Thymus (tissue), 11 donors: ENCODE measurements around the gene NNAT. TPM values are rescaled to one million over a fixed set of nuclear protein-coding genes. Genes with fewer than 3 reads are reported as not detected.

Experiments
- DNase-seq, 9 donors: peaks; one replicate each; pipeline ENCODE4 v3.0.0-alpha.2; 2013; ENCODE audit warnings: low spot score in 9 of 9, low read depth in 6 of 9, missing footprints in 1 of 9
- H3K27ac ChIP-seq, 2 donors: one replicate each; pipeline ENCODE4 v1.5.1; 2013; ENCODE audit warnings: control low read depth in 1 of 2, low read depth in 1 of 2, low read length in 1 of 2, mild to moderate bottlenecking in 1 of 2, moderate library complexity in 1 of 2
- H3K27me3 ChIP-seq, 2 donors: one replicate each; pipeline ENCODE4 v1.5.1; 2013; ENCODE audit warnings: low read length in 1 of 2; ENCODE audit not compliant: control insufficient read depth in 2 of 2, insufficient read depth in 1 of 2
- H3K36me3 ChIP-seq, 2 donors: one replicate each; pipeline ENCODE4 v1.5.1; 2013; ENCODE audit warnings: low read length in 1 of 2, mild to moderate bottlenecking in 1 of 2, moderate library complexity in 1 of 2; ENCODE audit not compliant: control insufficient read depth in 2 of 2, insufficient read depth in 2 of 2
- H3K4me1 ChIP-seq, 2 donors: one replicate each; pipeline ENCODE4 v1.5.1; 2013; ENCODE audit warnings: low read length in 2 of 2; ENCODE audit not compliant: control insufficient read depth in 2 of 2, insufficient read depth in 2 of 2
- H3K4me3 ChIP-seq, 2 donors: one replicate each; pipeline ENCODE4 v1.5.1; 2013; ENCODE audit warnings: low read length in 2 of 2, control low read depth in 1 of 2, mild to moderate bottlenecking in 1 of 2
- H3K9me3 ChIP-seq, 2 donors: one replicate each; pipeline ENCODE4 v1.5.1; 2013; ENCODE audit warnings: low read length in 1 of 2, mild to moderate bottlenecking in 1 of 2; ENCODE audit not compliant: control insufficient read depth in 2 of 2, insufficient read depth in 1 of 2
- WGBS: extraction: QIAGEN DNeasy Blood & Tissue Kit; methylation state at CpG from one replicate; pipeline ENCODE4 v1.1.7; 2013; 5-methylcytosine and 5-hydroxymethylcytosine counted together
- polyA plus RNA-seq: library from polyadenylated mRNA; stranded (reverse); fragments of 200-250 nt; gene quantifications from one replicate; pipeline ENCODE4 v1.2.3, GENCODE V29; 2013
- total RNA-seq: library from RNA; stranded (reverse); fragments of 120-200 nt; gene quantifications from one replicate; pipeline ENCODE4 v1.2.4, GENCODE V29; 2013
- donor health status: healthy.

Gene NNAT
- total and polyA plus RNA-seq, 2 donors: 16.1 to 19.9 TPM

- 96% methylated on average over 8 of the region's 8 CpGs for WGBS
- Histone ChIP-seq H3K36me3 (peaks cover 0 to 4% of the 10 kb centered on the region in 2 donors), H3K4me3 (no peak overlapping the region), H3K9me3 (no peaks in the 10 kb centered on the region), H3K4me1 (no peaks in the 10 kb centered on the region), H3K27me3 (no peaks in the 10 kb centered on the region), H3K27ac (no peak overlapping the region)
- no peak for DNase-seq
Measured at GRCh38 chr20:37494301-37494700, 26.7 kb upstream of the NNAT start.

GRCh38 chr20:37494796-37495195 lies 26.3 kb upstream of the NNAT start:
- 95% methylated on average over 5 of the region's 5 CpGs for WGBS
- no peaks in the 10 kb centered on the region for H3K9me3 ChIP-seq
- no peak overlapping the region for H3K27ac ChIP-seq
- DNase-seq: no peak
- H3K4me1 ChIP-seq: no peaks in the 10 kb centered on the region
- H3K4me3 ChIP-seq: no peak overlapping the region
- H3K27me3 ChIP-seq: no peaks in the 10 kb centered on the region
- peaks cover 0 to 4% of the 10 kb centered on the region in 2 donors for H3K36me3 ChIP-seq

- no peak for DNase-seq
- WGBS: 95% methylated on average over 2 of the region's 2 CpGs
- Histone ChIP-seq H3K36me3 (peaks cover 0 to 4% of the 10 kb centered on the region in 2 donors), H3K27me3 (no peaks in the 10 kb centered on the region), H3K4me3 (no peak overlapping the region), H3K9me3 (no peaks in the 10 kb centered on the region), H3K4me1 (no peaks in the 10 kb centered on the region), H3K27ac (no peak overlapping the region)
Measured at GRCh38 chr20:37498066-37498665, 22.9 kb upstream of the NNAT start.

GRCh38 chr20:37500311-37500710 lies 20.7 kb upstream of the NNAT start:
- Histone ChIP-seq H3K4me1 (no peaks in the 10 kb centered on the region), H3K36me3 (peaks cover 0 to under 1% of the 10 kb centered on the region in 2 donors), H3K9me3 (no peaks in the 10 kb centered on the region), H3K27ac (no peak overlapping the region), H3K4me3 (no peak overlapping the region), H3K27me3 (no peaks in the 10 kb centered on the region)
- DNase-seq: no peak
- 99% methylated on average over 7 of the region's 7 CpGs for WGBS

- 97% methylated on average over 7 of the region's 7 CpGs for WGBS
- DNase-seq: no peak
Measured at GRCh38 chr20:37501940-37502339, 19.1 kb upstream of the NNAT start.

GRCh38 chr20:37502654-37503053 lies 18.4 kb upstream of the NNAT start:
- DNase-seq: no peak
- H3K27ac ChIP-seq: no peak overlapping the region
- H3K4me3 ChIP-seq: no peak overlapping the region
- H3K4me1 ChIP-seq: no peaks in the 10 kb centered on the region
- no peaks in the 10 kb centered on the region for H3K36me3 ChIP-seq
- WGBS: 97% methylated on average over 2 of the region's 2 CpGs
- no peaks in the 10 kb centered on the region for H3K9me3 ChIP-seq
- no peaks in the 10 kb centered on the region for H3K27me3 ChIP-seq

More at GRCh38 chr20:37501940-37502339, 19.1 kb upstream of the NNAT start:
- Histone ChIP-seq H3K4me3 (no peak overlapping the region), H3K27me3 (no peaks in the 10 kb centered on the region), H3K36me3 (no peaks in the 10 kb centered on the region), H3K27ac (no peak overlapping the region), H3K4me1 (no peaks in the 10 kb centered on the region), H3K9me3 (no peaks in the 10 kb centered on the region)

- H3K27me3 ChIP-seq: no peaks in the 10 kb centered on the region
- no peak for DNase-seq
- no peak overlapping the region for H3K27ac ChIP-seq
- no peaks in the 10 kb centered on the region for H3K9me3 ChIP-seq
- H3K36me3 ChIP-seq: no peaks in the 10 kb centered on the region
- H3K4me1 ChIP-seq: no peaks in the 10 kb centered on the region
- H3K4me3 ChIP-seq: no peak overlapping the region
- WGBS: 90% methylated on average over 3 of the region's 3 CpGs
Measured at GRCh38 chr20:37503256-37503927, 17.7 kb upstream of the NNAT start.

- Histone ChIP-seq H3K27ac (no peak overlapping the region), H3K36me3 (no peaks in the 10 kb centered on the region), H3K4me3 (no peak overlapping the region), H3K9me3 (no peaks in the 10 kb centered on the region), H3K27me3 (no peaks in the 10 kb centered on the region), H3K4me1 (no peaks in the 10 kb centered on the region)
- 64% methylated on average over 3 of the region's 3 CpGs for WGBS
- no peak for DNase-seq
Measured at GRCh38 chr20:37504404-37505096, 16.5 kb upstream of the NNAT start.
